ENCODE data around the gene ARAP3. TPM values are rescaled to one million over a fixed set of nuclear protein-coding genes. Genes with fewer than 3 reads are reported as not detected.

Gene ARAP3
- total and polyA plus RNA-seq, 9 of the 15 experiments (the other 6 are each of a cell fraction or from before 2014, with no cell fraction given) = 0.83 to 25.7 (median 6.4) TPM

GRCh38 chr5:141651728-141652105, 30.3 kb downstream of the ARAP3 start (continued):
- TF ChIP-seq SAFB2 (IDR thresholded peaks at IDR 0.05; ENCODE audit: borderline replicate concordance, low read depth, low read length, severe bottlenecking) = no peak
- TF ChIP-seq, protein P1, sequence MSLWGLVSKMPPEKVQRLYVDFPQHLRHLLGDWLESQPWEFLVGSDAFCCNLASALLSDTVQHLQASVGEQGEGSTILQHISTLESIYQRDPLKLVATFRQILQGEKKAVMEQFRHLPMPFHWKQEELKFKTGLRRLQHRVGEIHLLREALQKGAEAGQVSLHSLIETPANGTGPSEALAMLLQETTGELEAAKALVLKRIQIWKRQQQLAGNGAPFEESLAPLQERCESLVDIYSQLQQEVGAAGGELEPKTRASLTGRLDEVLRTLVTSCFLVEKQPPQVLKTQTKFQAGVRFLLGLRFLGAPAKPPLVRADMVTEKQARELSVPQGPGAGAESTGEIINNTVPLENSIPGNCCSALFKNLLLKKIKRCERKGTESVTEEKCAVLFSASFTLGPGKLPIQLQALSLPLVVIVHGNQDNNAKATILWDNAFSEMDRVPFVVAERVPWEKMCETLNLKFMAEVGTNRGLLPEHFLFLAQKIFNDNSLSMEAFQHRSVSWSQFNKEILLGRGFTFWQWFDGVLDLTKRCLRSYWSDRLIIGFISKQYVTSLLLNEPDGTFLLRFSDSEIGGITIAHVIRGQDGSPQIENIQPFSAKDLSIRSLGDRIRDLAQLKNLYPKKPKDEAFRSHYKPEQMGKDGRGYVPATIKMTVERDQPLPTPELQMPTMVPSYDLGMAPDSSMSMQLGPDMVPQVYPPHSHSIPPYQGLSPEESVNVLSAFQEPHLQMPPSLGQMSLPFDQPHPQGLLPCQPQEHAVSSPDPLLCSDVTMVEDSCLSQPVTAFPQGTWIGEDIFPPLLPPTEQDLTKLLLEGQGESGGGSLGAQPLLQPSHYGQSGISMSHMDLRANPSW (CRISPR knock-in tag; IDR thresholded peaks at IDR 0.05) = no peak
- no peak for TF ChIP-seq E2F6 (IDR thresholded peaks at IDR 0.05; ENCODE audit: borderline replicate concordance in 1 of 2, extremely low read depth in 1 of 2, insufficient read depth in 1 of 2, insufficient read length in 1 of 2, low read depth in 1 of 2, low read length in 1 of 2, poor library complexity in 1 of 2, severe bottlenecking in 1 of 2)
- TF ChIP-seq PKNOX1 (IDR thresholded peaks at IDR 0.05) = no peak
- TF ChIP-seq KLF13 (tag; IDR thresholded peaks at IDR 0.05; ENCODE audit: borderline replicate concordance, low read depth) = no peak

Measured in K562 (cell line).